ENCODE measurements around the gene COG5. TPM values are rescaled to one million over a fixed set of nuclear protein-coding genes. Genes with fewer than 3 reads are reported as not detected.

Gene COG5
- total RNA-seq, 1 experiment from 2014 or later = 56.1 TPM

GRCh38 chr7:107461938-107462533 is 101.7 kb downstream of the COG5 start:
- Histone ChIP-seq H3K27me3 (ENCODE audit: low read length) (no peaks in the 10 kb centered on the region), H3K27ac (ENCODE audit: low read length) (no peak overlapping the region), H4K20me1 (ENCODE audit: insufficient read depth, low read depth, low read length) (no peaks in the 10 kb centered on the region), H3K4me2 (ENCODE audit: low read depth, low read length, poor library complexity, severe bottlenecking) (no peak overlapping the region), H3K9me3 (ENCODE audit: low read length) (no peaks in the 10 kb centered on the region), H3K9me2 (replicated peaks; ENCODE audit: insufficient read depth, low read length) (no peaks in the 10 kb centered on the region), H3K4me3 (ENCODE audit: low read length) (no peak overlapping the region), H3K36me3 (ENCODE audit: insufficient read depth, low read length) (0 out of 2 replicates have a peak, but pooled peaks cover 4% of the 10 kb centered on the region), H3K4me1 (ENCODE audit: low read length) (peaks cover 5% of the 10 kb centered on the region; the same call in 1 of the 2 replicates), H3K9ac (ENCODE audit: low read length) (no peak overlapping the region), H3K79me2 (ENCODE audit: low read length) (peaks cover 38% of the 10 kb centered on the region), H2AFZ (ENCODE audit: low read length) (no peak overlapping the region)
- DNase-seq = no peak

- Histone ChIP-seq H3K9me2 (replicated peaks; ENCODE audit: insufficient read depth, low read length) (no peaks in the 10 kb centered on the region), H3K4me3 (ENCODE audit: low read length) (no peak overlapping the region), H3K4me1 (ENCODE audit: low read length) (no peaks in the 10 kb centered on the region), H3K27ac (ENCODE audit: low read length) (no peak overlapping the region), H3K4me2 (ENCODE audit: low read depth, low read length, poor library complexity, severe bottlenecking) (no peak overlapping the region), H2AFZ (ENCODE audit: low read length) (no peak overlapping the region), H3K79me2 (ENCODE audit: low read length) (peaks cover 50% of the 10 kb centered on the region), H3K9me3 (ENCODE audit: low read length) (no peaks in the 10 kb centered on the region), H3K36me3 (ENCODE audit: insufficient read depth, low read length) (0 out of 2 replicates have a peak, but pooled peaks cover 4% of the 10 kb centered on the region), H3K27me3 (ENCODE audit: low read length) (no peaks in the 10 kb centered on the region), H3K9ac (ENCODE audit: low read length) (no peak overlapping the region), H4K20me1 (ENCODE audit: insufficient read depth, low read depth, low read length) (no peaks in the 10 kb centered on the region)
- no peak for DNase-seq
These were observed 110.3 kb downstream of the COG5 start for GRCh38 chr7:107453388-107453787.

- no peak overlapping the region for H3K27ac ChIP-seq (ENCODE audit: low read length)
- no peaks in the 10 kb centered on the region for H3K4me1 ChIP-seq (ENCODE audit: low read length)
- no peaks in the 10 kb centered on the region for H3K9me2 ChIP-seq (replicated peaks; ENCODE audit: insufficient read depth, low read length)
- H2AFZ ChIP-seq (ENCODE audit: low read length) = no peak overlapping the region
- H3K9ac ChIP-seq (ENCODE audit: low read length) = no peak overlapping the region
- no peaks in the 10 kb centered on the region for H3K36me3 ChIP-seq (ENCODE audit: insufficient read depth, low read length)
- no peaks in the 10 kb centered on the region for H3K9me3 ChIP-seq (ENCODE audit: low read length)
- no peak for DNase-seq
- H3K4me2 ChIP-seq (ENCODE audit: low read depth, low read length, poor library complexity, severe bottlenecking) = no peak overlapping the region
- peaks cover 34% of the 10 kb centered on the region; the same call in 1 of the 2 replicates for H3K79me2 ChIP-seq (ENCODE audit: low read length)
- no peak overlapping the region for H3K4me3 ChIP-seq (ENCODE audit: low read length)
- H4K20me1 ChIP-seq (ENCODE audit: insufficient read depth, low read depth, low read length) = no peaks in the 10 kb centered on the region
- no peaks in the 10 kb centered on the region for H3K27me3 ChIP-seq (ENCODE audit: low read length)
These were observed 112.8 kb downstream of the COG5 start for GRCh38 chr7:107450970-107451369.

- no peaks in the 10 kb centered on the region for H3K27me3 ChIP-seq (ENCODE audit: low read length)
- H2AFZ ChIP-seq (ENCODE audit: low read length) = no peak overlapping the region
- H3K4me1 ChIP-seq (ENCODE audit: low read length) = no peaks in the 10 kb centered on the region
- no peaks in the 10 kb centered on the region for H3K9me2 ChIP-seq (replicated peaks; ENCODE audit: insufficient read depth, low read length)
- no peaks in the 10 kb centered on the region for H4K20me1 ChIP-seq (ENCODE audit: insufficient read depth, low read depth, low read length)
- H3K4me3 ChIP-seq (ENCODE audit: low read length) = no peak overlapping the region
- no peak overlapping the region for H3K9ac ChIP-seq (ENCODE audit: low read length)
- no peaks in the 10 kb centered on the region for H3K36me3 ChIP-seq (ENCODE audit: insufficient read depth, low read length)
- no peak overlapping the region for H3K4me2 ChIP-seq (ENCODE audit: low read depth, low read length, poor library complexity, severe bottlenecking)
- no peaks in the 10 kb centered on the region for H3K9me3 ChIP-seq (ENCODE audit: low read length)
- DNase-seq = no peak
- H3K27ac ChIP-seq (ENCODE audit: low read length) = no peak overlapping the region
- peaks cover 27% of the 10 kb centered on the region; the same call in 1 of the 2 replicates for H3K79me2 ChIP-seq (ENCODE audit: low read length)
These were observed 116.7 kb downstream of the COG5 start for GRCh38 chr7:107446988-107447387.

GRCh38 chr7:107446531-107446930 is 117.2 kb downstream of the COG5 start:
- H3K9ac ChIP-seq (ENCODE audit: low read length) = no peak overlapping the region
- H3K9me2 ChIP-seq (replicated peaks; ENCODE audit: insufficient read depth, low read length) = no peaks in the 10 kb centered on the region
- peaks cover 26% of the 10 kb centered on the region; the same call in 1 of the 2 replicates for H3K79me2 ChIP-seq (ENCODE audit: low read length)
- DNase-seq = no peak
- H4K20me1 ChIP-seq (ENCODE audit: insufficient read depth, low read depth, low read length) = no peaks in the 10 kb centered on the region
- H3K4me2 ChIP-seq (ENCODE audit: low read depth, low read length, poor library complexity, severe bottlenecking) = no peak overlapping the region
- no peaks in the 10 kb centered on the region for H3K27me3 ChIP-seq (ENCODE audit: low read length)
- no peak overlapping the region for H2AFZ ChIP-seq (ENCODE audit: low read length)
- no peak overlapping the region for H3K4me3 ChIP-seq (ENCODE audit: low read length)
- H3K27ac ChIP-seq (ENCODE audit: low read length) = no peak overlapping the region
- H3K4me1 ChIP-seq (ENCODE audit: low read length) = no peaks in the 10 kb centered on the region
- no peaks in the 10 kb centered on the region for H3K9me3 ChIP-seq (ENCODE audit: low read length)
- H3K36me3 ChIP-seq (ENCODE audit: insufficient read depth, low read length) = no peaks in the 10 kb centered on the region

GRCh38 chr7:107442678-107443077 is 121.0 kb downstream of the COG5 start:
- no peak overlapping the region for H3K4me2 ChIP-seq (ENCODE audit: low read depth, low read length, poor library complexity, severe bottlenecking)
- no peak for DNase-seq
- no peaks in the 10 kb centered on the region for H3K27me3 ChIP-seq (ENCODE audit: low read length)
- H3K9me2 ChIP-seq (replicated peaks; ENCODE audit: insufficient read depth, low read length) = no peaks in the 10 kb centered on the region
- no peaks in the 10 kb centered on the region for H4K20me1 ChIP-seq (ENCODE audit: insufficient read depth, low read depth, low read length)
- no peak overlapping the region for H3K27ac ChIP-seq (ENCODE audit: low read length)
- peaks cover 17% of the 10 kb centered on the region; the same call in 1 of the 2 replicates for H3K79me2 ChIP-seq (ENCODE audit: low read length)
- H3K4me1 ChIP-seq (ENCODE audit: low read length) = peaks cover 4% of the 10 kb centered on the region
- H3K36me3 ChIP-seq (ENCODE audit: insufficient read depth, low read length) = no peaks in the 10 kb centered on the region
- no peak overlapping the region for H3K4me3 ChIP-seq (ENCODE audit: low read length)
- no peak overlapping the region for H3K9ac ChIP-seq (ENCODE audit: low read length)
- no peak overlapping the region for H2AFZ ChIP-seq (ENCODE audit: low read length)
- no peaks in the 10 kb centered on the region for H3K9me3 ChIP-seq (ENCODE audit: low read length)

- H3K9me2 ChIP-seq (replicated peaks; ENCODE audit: insufficient read depth, low read length) = no peaks in the 10 kb centered on the region
- DNase-seq = no peak
- no peak overlapping the region for H3K4me3 ChIP-seq (ENCODE audit: low read length)
- H3K27ac ChIP-seq (ENCODE audit: low read length) = no peak overlapping the region
- H3K79me2 ChIP-seq (ENCODE audit: low read length) = peaks cover 17% of the 10 kb centered on the region; the same call in 1 of the 2 replicates
- H4K20me1 ChIP-seq (ENCODE audit: insufficient read depth, low read depth, low read length) = no peaks in the 10 kb centered on the region
- no peak overlapping the region for H2AFZ ChIP-seq (ENCODE audit: low read length)
- no peaks in the 10 kb centered on the region for H3K9me3 ChIP-seq (ENCODE audit: low read length)
- H3K36me3 ChIP-seq (ENCODE audit: insufficient read depth, low read length) = no peaks in the 10 kb centered on the region
- H3K9ac ChIP-seq (ENCODE audit: low read length) = no peak overlapping the region
- no peak overlapping the region for H3K4me2 ChIP-seq (ENCODE audit: low read depth, low read length, poor library complexity, severe bottlenecking)
- no peaks in the 10 kb centered on the region for H3K27me3 ChIP-seq (ENCODE audit: low read length)
- peaks cover 5% of the 10 kb centered on the region for H3K4me1 ChIP-seq (ENCODE audit: low read length)
These were observed 121.9 kb downstream of the COG5 start for GRCh38 chr7:107441581-107442422.

GRCh38 chr7:107439025-107439424 is 124.7 kb downstream of the COG5 start:
- Histone ChIP-seq H3K4me2 (ENCODE audit: low read depth, low read length, poor library complexity, severe bottlenecking) (no peak overlapping the region), H3K9me3 (ENCODE audit: low read length) (no peaks in the 10 kb centered on the region)

More at GRCh38 chr7:107439025-107439424, 124.7 kb downstream of the COG5 start:
- peaks cover 15% of the 10 kb centered on the region; the same call in 1 of the 2 replicates for H3K79me2 ChIP-seq (ENCODE audit: low read length)
- DNase-seq = no peak
- H3K9me2 ChIP-seq (replicated peaks; ENCODE audit: insufficient read depth, low read length) = no peaks in the 10 kb centered on the region
- H3K27me3 ChIP-seq (ENCODE audit: low read length) = no peaks in the 10 kb centered on the region
- H3K27ac ChIP-seq (ENCODE audit: low read length) = no peak overlapping the region
- H3K9ac ChIP-seq (ENCODE audit: low read length) = no peak overlapping the region
- H3K4me1 ChIP-seq (ENCODE audit: low read length) = peaks cover 5% of the 10 kb centered on the region
- no peak overlapping the region for H3K4me3 ChIP-seq (ENCODE audit: low read length)
- H3K36me3 ChIP-seq (ENCODE audit: insufficient read depth, low read length) = no peaks in the 10 kb centered on the region
- H4K20me1 ChIP-seq (ENCODE audit: insufficient read depth, low read depth, low read length) = no peaks in the 10 kb centered on the region
- no peak overlapping the region for H2AFZ ChIP-seq (ENCODE audit: low read length)

Measured in Karpas-422 (cell line).